Endometrial microvascular endothelial cells (primary cell): Measurements from ENCODE around the gene GDPD5. TPM values are rescaled to one million over a fixed set of nuclear protein-coding genes. Genes with fewer than 3 reads are reported as not detected.

Source experiments
- in situ Hi-C: cut with HindIII; loops from 2 replicates; pipeline ENCODE4 v1.10.0; 2017; ENCODE audit warnings: low sequenced_read_pairs, low pct_unique_long_range_greater_than_20kb; ENCODE audit errors: inconsistent ontology term
- total RNA-seq: library from RNA; depleted of rRNA; stranded (reverse); fragments of >200 nt; gene quantifications from one replicate; pipeline ENCODE4 v1.2.3, GENCODE V29; 2015; ENCODE audit errors: inconsistent ontology term

GDPD5 gene
- total RNA-seq, 1 donor from 2014 or later = 36.6 TPM

DNA sequence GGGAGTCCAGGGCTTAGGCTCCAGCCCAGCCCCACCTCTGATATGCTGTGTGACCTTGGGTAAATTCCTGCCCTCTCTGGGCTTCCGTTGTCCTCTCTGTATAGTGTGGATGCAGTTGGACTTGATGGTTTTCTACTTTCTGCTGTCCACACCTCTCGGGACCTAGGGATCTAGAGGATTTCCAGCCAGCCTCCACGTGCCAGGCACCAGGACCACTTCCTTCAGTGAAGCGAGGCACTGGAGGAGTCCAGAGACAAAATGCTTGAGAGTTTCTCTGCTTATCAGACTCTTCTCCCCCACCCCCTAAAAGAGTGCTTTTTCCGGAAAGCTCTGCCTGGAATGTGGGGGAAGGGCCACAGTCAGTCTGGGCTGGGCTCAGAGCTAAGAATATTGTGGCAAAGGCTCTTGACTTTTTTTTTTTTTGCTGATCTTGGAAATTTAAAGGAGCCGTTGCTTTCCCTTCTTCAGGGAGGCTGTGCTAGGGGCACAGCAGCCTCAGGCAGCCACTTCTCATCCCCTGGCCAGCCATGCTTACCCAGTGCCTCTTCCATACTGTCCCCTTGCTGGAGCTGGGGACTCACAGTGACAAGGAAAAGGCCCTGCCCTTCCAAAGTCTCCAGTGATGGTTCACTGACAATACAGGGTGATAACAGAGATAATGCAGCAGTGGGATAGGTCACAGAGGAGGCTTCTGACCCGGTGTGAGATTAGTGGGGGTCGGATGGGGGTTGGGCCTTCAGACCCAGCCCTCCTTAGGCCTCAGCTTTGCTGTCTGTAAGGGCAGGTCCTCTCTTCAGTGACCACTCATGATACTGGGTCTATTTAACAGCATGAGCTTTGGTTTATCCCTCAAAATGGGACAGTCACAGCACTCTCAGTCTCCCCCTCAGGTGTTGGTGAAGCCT is 33.5 kb upstream of the GDPD5 start:
- in situ Hi-C loops = no loop called here

DNA sequence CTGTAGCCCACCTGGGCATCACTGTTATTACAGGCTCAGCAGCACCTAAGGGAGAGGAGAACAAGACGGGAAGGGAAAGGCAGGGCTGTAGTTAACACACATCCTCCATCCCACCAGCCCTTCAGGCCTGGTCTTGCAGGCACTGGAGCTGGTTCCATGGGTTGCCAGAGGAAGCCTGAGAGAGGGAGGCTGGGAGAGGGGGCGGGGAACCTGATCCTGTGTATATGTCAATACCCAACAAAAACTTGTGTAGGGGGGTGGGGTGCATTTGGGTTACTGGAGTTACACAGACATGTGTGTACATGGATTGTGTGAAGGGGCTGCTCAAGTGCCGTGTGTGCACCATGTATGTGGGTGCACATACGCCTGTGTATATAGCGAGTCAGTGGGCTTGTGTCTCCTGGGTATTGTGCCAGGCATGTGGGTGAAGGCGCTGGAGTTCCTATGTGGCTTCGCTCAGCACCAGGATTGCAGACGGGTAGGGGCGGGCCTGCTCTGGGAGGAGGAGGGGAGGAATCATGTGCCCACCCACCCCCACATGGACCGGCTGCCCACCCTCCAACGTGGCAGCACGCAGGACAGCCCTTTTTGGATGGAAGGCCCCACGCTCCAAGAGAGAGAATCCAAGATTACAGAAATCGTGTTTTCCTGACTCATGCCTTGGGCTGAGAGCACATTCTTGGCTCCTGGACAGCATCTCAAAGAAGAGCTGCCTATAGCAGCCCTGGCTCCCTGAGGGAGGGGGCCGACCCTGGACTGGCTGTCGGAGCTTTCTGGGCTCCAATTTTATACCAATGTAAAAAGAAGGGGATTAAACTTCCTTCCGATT is 32.1 kb upstream of the GDPD5 start:
- in situ Hi-C loops = no loop called here

DNA sequence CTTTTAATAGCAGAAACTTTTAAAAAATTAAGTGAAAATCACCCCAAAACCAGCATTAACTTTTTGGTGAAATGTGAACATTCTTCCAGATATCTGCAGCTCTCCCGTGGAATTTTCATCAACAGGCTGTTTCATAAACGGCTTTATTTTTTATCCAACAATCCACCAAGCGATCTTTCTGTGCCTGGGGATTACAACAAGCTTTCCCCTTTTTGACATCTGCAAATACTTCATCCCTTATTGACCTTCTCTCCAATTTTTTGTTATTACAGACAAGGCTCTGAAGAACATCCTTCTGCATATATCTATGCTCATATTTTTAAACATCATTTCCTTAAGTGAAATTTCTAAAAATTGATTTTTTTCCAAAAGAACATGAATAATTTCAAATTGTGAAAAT is 30.5 kb upstream of the GDPD5 start:
- in situ Hi-C loops = no loop called here

DNA sequence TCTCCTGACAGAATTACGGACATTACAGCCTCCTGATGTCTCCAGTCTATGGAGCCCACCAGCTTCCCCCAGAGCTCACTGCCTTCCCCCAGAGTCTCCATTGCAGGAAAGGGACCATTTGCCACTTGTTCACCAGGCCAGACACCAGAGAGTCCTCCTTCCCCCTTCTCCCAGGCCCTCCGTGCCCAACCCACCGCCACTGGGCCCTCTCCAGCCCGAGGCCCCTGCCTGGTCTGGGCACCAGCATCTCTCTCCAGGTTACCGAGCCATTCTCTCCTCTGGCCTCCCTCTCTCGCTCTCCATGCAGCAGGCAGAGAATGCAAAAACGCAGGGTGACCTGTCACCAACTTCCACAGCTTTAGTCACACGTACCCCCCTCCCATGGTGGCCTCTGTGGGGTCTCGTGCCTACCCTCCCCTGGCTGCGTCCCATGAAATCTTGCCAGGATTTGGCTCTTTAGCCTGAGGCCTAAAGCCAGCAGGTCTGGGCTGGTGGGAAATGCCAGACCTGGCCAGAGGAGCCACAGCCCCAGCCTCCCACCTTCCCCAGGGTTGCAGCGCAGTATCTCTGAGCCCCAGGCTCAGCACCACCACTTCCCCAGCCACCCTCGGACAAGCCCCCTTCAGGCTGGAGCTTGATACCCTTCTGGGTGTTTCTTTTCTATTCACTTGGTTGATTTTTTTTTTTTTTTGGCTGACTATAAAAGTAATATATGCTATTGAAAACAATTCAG is 29.5 kb upstream of the GDPD5 start:
- in situ Hi-C loops = no loop called here

DNA sequence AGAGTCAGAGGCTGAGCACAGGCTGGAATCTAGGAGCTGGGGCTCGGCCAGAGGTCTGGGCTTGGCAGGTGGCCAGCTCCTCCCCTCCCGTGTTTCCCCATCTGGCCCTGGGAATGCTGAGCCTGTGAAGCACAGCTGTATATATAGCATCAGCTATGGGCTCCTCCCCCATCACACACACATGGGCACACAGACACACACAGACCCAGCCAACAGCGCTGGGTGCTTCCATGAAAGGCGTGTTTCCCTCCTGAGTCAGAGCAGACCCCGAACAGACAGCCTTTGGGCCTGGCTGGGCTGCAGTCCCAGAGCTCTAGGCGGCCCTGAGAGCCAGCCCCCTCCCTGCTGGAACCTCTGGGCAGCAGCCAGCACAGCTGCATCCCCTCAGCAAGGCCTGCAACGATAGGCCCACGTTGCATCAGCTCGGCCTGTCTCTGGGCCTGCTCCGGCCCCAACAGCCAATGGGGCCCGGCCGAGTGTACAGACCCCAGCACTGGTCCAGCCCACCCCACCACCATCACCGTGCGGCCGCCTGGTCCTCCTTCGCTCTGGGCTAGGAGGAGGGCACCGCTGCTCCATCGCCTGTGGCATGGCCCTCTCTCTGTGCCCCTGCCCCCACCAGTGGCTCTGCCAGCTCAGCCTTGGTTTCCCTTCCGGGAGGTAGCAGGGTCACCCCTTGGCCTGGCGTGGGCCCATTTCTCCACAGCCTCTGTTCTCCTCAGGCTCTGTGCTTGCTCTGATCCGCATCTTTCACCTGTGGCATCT is 28.7 kb upstream of the GDPD5 start:
- in situ Hi-C loops = no loop called here

DNA sequence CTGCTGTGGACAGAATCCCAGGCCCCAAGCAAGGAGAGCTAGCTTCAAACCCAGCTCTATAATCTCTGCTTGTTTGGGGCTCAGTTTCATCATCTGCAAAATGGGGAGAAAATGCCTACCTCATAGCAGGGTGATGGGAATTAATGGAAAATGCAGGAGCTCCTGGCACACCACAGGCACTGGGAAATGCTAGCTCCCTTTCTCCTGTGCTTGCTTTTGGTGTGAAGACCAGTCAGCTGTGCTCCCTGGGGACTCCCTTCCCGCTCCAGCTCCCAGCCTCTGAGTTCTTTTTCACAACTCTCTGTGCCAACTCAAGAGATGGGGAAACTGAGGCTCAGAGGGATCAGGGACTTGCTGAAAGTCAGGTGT is 28.1 kb upstream of the GDPD5 start:
- in situ Hi-C loops = no loop called here

DNA sequence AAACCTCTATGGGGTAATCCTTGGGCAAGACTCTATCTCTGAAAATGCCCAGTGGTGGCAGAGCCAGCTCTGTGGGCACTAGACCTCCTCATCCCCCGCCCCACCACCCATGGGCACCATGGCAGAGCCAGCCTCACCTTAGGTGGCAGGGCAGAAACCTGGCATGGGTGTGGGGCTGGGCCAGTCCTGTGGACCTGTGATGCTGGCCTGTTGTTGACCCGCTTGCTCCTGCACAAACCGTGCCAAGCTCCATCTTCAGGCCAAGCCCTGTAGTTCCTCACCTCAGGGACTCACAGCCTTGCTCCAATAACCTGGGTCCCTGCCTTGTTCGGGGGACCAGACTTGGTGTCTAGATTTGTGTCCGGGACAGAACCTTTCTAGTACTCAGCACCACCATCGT is 27.4 kb upstream of the GDPD5 start:
- in situ Hi-C loops = no loop called here

DNA sequence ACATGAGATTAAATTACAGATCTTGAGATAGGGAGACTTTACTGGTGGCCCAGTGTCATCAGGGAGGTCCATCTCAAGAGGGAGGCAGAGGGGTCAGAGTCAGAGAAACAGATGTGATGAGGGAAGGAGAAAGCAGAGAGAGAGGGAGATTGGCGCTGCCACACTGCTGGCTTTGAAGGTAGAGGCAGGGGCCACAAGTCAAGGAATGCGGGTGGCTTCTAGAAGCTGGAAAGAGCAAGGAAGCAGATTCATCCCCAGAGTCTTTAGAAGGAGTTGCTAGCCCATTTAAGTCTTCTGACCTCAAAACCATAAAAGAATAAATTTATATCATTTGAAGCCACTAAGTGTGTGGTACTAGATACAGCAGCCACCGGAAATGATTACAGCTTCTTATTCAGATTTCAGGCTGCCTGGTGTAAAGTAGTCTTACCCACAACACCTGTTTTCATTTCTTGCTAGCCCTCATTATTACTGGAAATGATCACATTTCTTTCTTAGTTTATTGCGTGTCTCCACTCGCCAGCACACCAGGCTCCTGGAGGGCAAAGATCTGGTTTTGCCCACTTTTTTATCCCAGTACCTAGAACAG is 23.7 kb upstream of the GDPD5 start:
- in situ Hi-C loops = no loop called here

DNA sequence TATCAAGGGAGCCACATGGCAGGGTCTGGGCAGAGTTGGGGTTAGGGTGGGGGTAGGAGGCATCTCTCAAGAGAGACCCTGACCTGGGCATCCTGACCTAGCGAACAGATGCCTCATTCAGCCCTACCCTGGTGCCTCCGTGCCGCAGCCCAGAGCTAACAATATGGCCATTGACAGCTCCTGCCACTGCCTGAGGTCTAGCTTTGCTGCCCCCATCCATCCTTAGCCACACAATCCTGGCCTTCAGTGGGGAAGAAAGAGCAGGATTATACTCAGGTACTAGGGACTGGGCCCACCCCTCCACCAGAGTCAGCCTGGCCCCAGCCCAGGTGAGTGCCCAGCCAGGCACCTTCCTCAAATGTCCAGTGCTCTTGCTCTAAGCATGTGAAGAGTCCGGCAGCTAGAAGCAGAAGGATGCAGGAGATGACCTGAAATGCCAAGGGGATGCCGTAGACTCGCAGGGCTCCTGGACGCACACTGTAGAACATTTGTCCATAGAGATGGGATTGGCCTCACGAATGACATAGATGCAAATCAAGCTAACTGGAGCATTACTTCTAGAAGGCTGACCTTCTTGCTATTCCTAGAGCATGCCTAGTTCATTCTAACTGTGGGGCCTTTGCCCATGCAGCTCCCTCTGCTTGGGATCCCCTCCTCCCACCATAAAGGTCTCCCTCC is 23.0 kb upstream of the GDPD5 start:
- in situ Hi-C loops = no loop called here

DNA sequence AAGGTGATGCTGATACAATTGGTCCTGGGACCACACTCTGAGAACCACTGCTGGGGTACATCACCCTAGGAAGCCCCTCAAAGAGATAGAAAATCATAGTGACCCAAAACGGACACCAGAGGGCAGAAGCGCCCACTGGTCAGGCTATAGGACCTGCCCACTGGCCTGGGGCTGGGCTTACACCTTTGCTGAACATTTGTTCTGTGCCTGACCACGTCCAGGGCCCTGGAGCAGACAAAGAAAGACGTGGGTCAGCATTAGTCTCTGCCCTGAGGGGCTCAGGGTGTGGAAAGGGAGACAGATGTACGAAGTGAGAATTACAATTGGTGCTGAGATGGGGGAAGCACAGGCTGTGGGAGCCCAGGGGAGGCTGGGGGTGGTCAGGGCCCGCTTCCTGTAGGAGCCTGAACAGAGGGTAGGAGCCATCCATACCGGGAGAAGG is 21.9 kb upstream of the GDPD5 start:
- in situ Hi-C loops = no loop called here

DNA sequence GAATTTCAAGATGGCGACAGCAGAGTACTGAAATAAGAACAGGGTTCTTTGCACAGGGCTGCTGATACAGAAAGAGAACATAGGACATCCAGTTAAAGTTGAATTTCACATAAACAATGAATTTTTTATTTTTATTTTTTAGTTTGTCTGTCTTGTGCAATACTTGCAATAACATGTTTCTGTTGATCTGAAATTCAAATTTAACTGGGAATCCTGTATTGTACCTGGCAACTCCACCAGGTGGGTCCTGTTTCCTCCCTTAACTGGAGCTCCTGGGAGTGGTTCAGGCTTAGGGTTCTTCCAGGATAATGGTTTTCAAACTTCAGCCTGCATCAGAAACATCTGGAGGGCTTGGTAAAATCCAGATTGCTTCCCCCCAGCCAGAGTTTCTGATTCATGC is 21.4 kb upstream of the GDPD5 start:
- in situ Hi-C loops = no loop called here

DNA sequence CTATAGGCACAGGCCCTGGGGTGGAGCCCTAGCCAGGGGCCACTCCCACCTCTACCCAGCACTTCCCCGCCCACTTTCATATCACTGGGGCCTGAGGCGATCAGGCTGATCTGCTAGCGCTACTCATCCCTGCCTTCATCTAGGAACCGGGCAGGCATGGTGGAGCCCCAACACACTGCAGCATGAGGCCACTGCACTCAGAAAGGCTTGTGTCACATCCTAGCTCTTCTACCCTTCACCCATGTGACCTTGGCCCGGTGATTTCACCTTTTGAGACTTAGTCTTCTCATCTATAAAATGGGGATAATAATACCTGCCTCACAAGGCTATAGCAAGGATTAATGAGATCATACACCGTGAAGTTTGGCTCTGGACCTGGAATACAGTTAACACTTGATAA is 18.1 kb upstream of the GDPD5 start:
- in situ Hi-C loops = no loop called here

DNA sequence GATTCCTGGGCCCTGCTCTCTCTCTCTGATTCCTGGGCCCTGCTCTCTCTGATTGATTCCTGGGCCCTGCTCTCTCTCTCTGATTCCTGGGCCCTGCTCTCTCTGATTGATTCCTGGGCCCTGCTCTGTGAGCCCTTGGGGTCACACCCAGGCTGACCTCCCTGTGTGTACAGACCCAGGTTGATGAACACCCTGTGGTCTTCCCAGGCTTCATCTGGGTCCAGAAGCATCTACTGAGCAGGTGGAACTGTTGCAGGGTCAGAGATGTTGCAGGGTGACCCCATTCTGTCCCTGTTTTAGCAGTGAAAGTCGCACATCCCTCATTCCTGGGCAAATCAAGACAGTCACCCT is 16.3 kb upstream of the GDPD5 start:
- in situ Hi-C loops = no loop called here

DNA sequence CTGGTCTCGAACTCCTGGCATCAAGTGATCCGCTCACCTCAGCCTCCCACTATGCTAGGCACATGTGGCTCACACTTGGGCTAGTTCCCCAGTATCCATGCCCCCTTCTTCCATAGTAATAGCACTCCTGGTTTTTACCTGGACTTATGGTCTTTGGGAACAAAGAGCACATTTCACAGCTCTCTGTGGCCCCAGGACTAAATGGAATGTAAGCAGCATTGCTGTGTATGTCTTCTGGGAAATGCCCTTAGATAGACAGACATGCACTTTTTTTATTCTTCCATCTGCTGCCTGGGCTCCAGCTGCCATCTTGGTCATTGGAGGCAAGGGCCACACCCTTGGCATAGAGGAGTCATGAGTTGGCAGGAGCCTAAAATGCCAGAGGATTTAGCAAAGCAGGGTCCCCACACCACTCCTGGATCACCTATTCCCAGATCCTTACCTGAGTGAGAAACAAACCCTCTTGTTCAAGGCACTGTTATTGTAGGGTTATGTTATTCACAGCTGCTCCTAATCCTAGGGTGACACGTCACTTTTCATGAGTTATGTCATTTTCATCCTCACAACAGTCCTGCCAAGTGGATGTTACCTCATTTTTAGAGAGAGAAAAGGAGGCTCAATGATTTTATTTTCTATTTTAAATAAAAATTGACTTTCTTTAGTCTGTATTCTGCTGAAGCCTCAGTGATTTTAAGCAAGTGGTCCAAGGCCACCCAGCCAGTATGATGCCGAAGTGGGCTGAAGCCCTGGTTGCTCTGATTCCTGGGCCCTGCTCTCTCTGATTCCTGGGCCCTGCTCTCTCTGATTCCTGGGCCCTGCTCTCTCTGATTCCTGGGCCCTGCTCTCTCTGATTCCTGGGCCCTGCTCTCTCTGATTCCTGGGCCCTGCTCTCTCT is 15.7 kb upstream of the GDPD5 start:
- in situ Hi-C loops = no loop called here

DNA sequence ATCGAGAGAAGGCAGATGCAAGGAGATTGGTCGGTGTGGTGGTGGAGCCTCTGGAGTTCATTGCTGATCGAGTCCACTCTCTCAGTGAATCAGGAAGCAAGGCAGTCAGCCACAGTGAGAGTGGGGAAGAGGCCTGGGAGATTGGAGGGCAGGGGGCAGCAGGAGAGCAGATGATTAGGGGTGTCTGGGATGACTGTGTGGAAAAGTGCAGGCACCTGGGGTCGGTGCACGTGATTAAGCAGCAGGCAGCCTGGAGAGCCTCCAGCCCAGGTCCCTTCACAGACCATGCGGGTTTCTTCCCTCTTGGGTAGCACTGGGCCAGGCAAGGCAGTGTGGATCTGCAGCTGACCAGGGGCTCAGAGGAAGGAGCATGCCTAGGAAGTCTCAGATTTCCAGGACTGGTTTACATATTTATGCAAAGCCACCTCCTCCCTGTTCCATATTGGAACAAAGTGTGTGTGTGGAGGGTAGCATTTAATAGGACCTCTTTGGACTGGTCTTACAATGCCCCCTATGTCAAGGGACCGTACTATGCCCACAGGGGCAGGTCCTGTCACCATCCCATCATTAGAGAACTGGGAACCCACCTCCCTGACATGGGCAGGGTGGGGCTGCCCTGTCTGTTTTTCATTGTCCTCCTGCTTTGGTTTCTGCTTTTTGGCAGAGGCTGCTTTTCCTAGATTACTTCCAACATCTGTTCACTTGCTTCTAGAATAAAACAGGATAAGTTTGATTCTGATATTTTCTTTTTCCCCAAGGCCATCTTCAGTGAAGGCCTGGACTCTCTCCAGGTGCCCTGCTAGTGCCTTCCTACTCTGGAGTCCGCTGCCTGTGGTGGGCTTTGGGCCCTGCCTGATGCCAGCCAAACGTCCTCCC is 14.0 kb upstream of the GDPD5 start:
- in situ Hi-C loops = no loop called here
